Ovary (tissue), 9 donors: ENCODE measurements around the gene SLC11A1. TPM values are rescaled to one million over a fixed set of nuclear protein-coding genes. Genes with fewer than 3 reads are reported as not detected.

Experiments used
- DNase-seq, 5 donors: peaks; one replicate each; pipeline ENCODE4 v3.0.0-alpha.2; 2019 to 2020
- H3K27ac ChIP-seq, 2 donors: fragments of 200-600 bp; one replicate each; pipeline versions ENCODE4 v1.5.1 to v1.8.0; 2019 to 2022
- H3K27me3 ChIP-seq: fragments of 200-600 bp; one replicate; pipeline ENCODE4 v1.8.0; 2022
- H3K36me3 ChIP-seq: fragments of 200-600 bp; sonication (generic); one replicate; pipeline ENCODE4 v1.5.1; 2019
- H3K4me1 ChIP-seq: one replicate; pipeline ENCODE4 v1.8.1; 2013; ENCODE audit warnings: mild to moderate bottlenecking, moderate library complexity; ENCODE audit not compliant: insufficient read depth
- H3K4me3 ChIP-seq: fragments of 200-600 bp; sonication (generic); one replicate; pipeline ENCODE4 v1.5.1; 2017
- H3K9me3 ChIP-seq, 2 donors: fragments of 200-600 bp in 1 of 2; sonication (generic) in 1 of 2; one replicate each; pipeline versions ENCODE4 v1.5.1 to v1.8.1; 2013 to 2019; ENCODE audit warnings: mild to moderate bottlenecking in 1 of 2, moderate library complexity in 1 of 2
- EP300 ChIP-seq: sonication (generic); formaldehyde crosslinking; IDR thresholded peaks from one replicate; pipeline ENCODE4 v1.6.1; 2017; ENCODE audit warnings: antibody characterized with exemption
- POLR2A ChIP-seq: fragments of 450-650 bp; IDR thresholded peaks from one replicate; pipeline ENCODE4 v1.6.1; 2017; ENCODE audit warnings: antibody characterized with exemption, mild to moderate bottlenecking, moderate library complexity
- WGBS, 3 donors: extraction: QIAGEN DNeasy Blood & Tissue Kit in 1 of 3; methylation state at CpG; one replicate each; pipeline versions ENCODE4 v1.1.5 to v1.1.7; 2013 to 2017; 5-methylcytosine and 5-hydroxymethylcytosine counted together
- intact Hi-C, 4 donors: fragments of 100-400 bp; cut with DNase I; formaldehyde crosslinking; loops; one replicate each; pipeline versions ENCODE4 v1.11.0 to v1.15.1; 2022 to 2023
- polyA plus RNA-seq, 2 donors: library from polyadenylated mRNA; stranded (reverse); fragments of 200-250 nt in 1 of 2; fragments of 350-450 nt in 1 of 2; fragmentation: Illumina TruSeq in 1 of 2; extraction: RNeasy Lipid Tissue Mini Kit (QIAGEN cat#74804) in 1 of 2; gene quantifications; one replicate each; pipeline ENCODE4 v1.2.3, GENCODE V29; 2013 to 2014
- total RNA-seq, 7 donors: library from RNA; depleted of rRNA in 2 of 7; stranded (reverse); fragments of >200 nt in 2 of 7; fragmentation: NEBNext Ultra II Directional in 3 of 7; extraction: Animal tissue kit (Norgen Biotek cat#: 25700) in 3 of 7; gene quantifications; one replicate each; pipeline versions ENCODE4 v1.1.0 to v1.2.4, GENCODE V29; 2016 to 2023
- TF ChIP-seq, protein P1 (sequence below), 3 donors: fragments of 450-650 bp in 2 of 3; fragments of 200-600 bp in 1 of 3; IDR thresholded peaks; one replicate each; pipeline versions ENCODE4 v1.5.1 to v1.8.0; 2016 to 2022; ENCODE audit warnings: antibody characterized with exemption in 3 of 3, mild to moderate bottlenecking in 1 of 3
- donor health status: DM: no; HTN: no; CAD: no; lungs with moderate emphysema.
- donor health status: DM: no; HTN: no; CAD: no.
- donor health status: Bipolar disorder and iron deficiency.
- donor health status: DM: yes; HTN: yes; CAD: no.
- donor health status: DM: no; HTN: no; CAD: no.
- donor health status: DM: yes; HTN: yes; CAD: no.

SLC11A1 gene
- total and polyA plus RNA-seq, 9 donors = 0.83 to 28.9 (median 5.4) TPM

DNA sequence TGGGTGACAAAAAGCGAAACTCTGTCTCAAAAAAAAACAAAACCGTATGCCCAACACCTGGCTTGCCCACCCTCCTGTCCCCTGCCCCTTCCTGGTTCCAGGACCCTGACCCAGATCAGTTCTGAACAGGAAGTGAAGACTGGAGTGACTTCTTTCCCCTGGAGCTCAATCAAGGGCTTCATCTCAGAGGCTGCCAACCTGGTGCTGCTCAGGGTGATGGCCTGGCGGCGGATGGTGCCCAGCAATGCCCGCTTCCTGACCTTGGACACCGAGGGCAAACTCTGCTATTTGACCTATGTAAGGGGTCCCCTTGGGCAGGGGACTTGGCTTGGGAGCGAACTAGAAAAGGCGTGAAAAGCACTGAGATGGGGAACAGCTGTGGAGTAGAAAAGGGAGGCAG, 19.5 kb upstream of the SLC11A1 start:
- H3K27me3 ChIP-seq = no peaks in the 10 kb centered on the region
- WGBS, 3 donors = 86 to 90% (median 89%) methylated on average over 8 of the region's 8 CpGs
- no peak overlapping the region for H3K27ac ChIP-seq
- intact Hi-C loops = no loop called here
- no peak for DNase-seq
- no peaks in the 10 kb centered on the region for H3K9me3 ChIP-seq
- H3K4me1 ChIP-seq = no peaks in the 10 kb centered on the region
- no peak for TF ChIP-seq POLR2A
- TF ChIP-seq EP300 = no peak
- TF ChIP-seq, protein P1, sequence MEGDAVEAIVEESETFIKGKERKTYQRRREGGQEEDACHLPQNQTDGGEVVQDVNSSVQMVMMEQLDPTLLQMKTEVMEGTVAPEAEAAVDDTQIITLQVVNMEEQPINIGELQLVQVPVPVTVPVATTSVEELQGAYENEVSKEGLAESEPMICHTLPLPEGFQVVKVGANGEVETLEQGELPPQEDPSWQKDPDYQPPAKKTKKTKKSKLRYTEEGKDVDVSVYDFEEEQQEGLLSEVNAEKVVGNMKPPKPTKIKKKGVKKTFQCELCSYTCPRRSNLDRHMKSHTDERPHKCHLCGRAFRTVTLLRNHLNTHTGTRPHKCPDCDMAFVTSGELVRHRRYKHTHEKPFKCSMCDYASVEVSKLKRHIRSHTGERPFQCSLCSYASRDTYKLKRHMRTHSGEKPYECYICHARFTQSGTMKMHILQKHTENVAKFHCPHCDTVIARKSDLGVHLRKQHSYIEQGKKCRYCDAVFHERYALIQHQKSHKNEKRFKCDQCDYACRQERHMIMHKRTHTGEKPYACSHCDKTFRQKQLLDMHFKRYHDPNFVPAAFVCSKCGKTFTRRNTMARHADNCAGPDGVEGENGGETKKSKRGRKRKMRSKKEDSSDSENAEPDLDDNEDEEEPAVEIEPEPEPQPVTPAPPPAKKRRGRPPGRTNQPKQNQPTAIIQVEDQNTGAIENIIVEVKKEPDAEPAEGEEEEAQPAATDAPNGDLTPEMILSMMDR (IDR thresholded peaks at IDR 0.05) = no peak
- no peak overlapping the region for H3K4me3 ChIP-seq
- H3K36me3 ChIP-seq = no peaks in the 10 kb centered on the region

DNA sequence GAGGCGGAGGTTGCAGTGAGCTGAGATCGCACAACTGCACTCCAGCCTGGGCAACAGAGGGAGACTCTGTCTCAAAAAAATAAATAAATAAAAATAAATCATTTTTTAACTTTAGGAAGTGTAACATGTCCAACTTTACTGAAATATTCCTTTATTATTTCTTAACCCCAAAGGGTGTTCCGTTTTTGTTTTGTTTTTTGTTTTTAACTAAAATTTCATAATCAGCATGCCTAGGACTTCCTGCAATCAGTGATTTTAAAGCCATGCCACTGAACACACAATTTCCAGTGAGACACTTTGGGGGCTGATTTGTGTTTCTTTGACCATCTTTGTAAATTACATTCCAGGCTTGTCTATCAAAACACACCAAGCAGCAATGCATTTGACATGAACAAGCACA, 18.3 kb upstream of the SLC11A1 start:
- WGBS, 3 donors = 71 to 76% (median 72%) methylated on average over 3 of the region's 3 CpGs
- DNase-seq = no peak
- intact Hi-C loops = no loop called here

DNA sequence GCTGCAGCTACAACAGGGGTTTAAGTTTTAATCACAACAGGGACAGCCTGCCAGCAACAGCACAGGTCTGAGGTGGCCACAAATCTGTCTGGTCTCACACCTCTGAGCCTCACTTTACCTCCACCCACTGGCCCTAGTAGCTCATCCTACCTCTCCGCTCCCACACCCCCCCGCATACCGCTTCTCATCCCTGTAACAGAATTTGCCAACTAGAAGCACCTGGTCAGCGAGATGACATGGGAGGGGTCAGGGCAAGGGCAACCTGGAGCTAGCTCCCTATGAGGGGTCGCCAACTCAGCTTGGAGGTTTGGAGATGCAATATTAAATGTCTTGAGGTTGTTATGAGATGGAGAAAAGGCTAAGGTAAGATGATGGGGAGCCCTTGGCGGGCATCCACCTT, 17.9 kb upstream of the SLC11A1 start:
- H3K9me3 ChIP-seq = no peaks in the 10 kb centered on the region
- peaks cover 4% of the 10 kb centered on the region for H3K4me1 ChIP-seq
- H3K36me3 ChIP-seq = no peaks in the 10 kb centered on the region
- intact Hi-C loops = no loop called here
- no peaks in the 10 kb centered on the region for H3K27me3 ChIP-seq
- DNase-seq = no peak
- no peak overlapping the region for H3K4me3 ChIP-seq
- WGBS, 3 donors = 72 to 80% (median 75%) methylated on average over 6 of the region's 6 CpGs
- TF ChIP-seq, protein P1 (IDR thresholded peaks at IDR 0.05) = no peak
- TF ChIP-seq EP300 (no peak), POLR2A (no peak)
- no peak overlapping the region for H3K27ac ChIP-seq

More for the DNA sequence above, 18.3 kb upstream of the SLC11A1 start:
- H3K9me3 ChIP-seq = no peaks in the 10 kb centered on the region
- peaks cover 4% of the 10 kb centered on the region for H3K4me1 ChIP-seq
- no peaks in the 10 kb centered on the region for H3K27me3 ChIP-seq
- no peaks in the 10 kb centered on the region for H3K36me3 ChIP-seq
- H3K4me3 ChIP-seq = no peak overlapping the region
- TF ChIP-seq EP300 (no peak), POLR2A (no peak)
- TF ChIP-seq, protein P1 (IDR thresholded peaks at IDR 0.05) = no peak
- H3K27ac ChIP-seq = no peak overlapping the region

DNA sequence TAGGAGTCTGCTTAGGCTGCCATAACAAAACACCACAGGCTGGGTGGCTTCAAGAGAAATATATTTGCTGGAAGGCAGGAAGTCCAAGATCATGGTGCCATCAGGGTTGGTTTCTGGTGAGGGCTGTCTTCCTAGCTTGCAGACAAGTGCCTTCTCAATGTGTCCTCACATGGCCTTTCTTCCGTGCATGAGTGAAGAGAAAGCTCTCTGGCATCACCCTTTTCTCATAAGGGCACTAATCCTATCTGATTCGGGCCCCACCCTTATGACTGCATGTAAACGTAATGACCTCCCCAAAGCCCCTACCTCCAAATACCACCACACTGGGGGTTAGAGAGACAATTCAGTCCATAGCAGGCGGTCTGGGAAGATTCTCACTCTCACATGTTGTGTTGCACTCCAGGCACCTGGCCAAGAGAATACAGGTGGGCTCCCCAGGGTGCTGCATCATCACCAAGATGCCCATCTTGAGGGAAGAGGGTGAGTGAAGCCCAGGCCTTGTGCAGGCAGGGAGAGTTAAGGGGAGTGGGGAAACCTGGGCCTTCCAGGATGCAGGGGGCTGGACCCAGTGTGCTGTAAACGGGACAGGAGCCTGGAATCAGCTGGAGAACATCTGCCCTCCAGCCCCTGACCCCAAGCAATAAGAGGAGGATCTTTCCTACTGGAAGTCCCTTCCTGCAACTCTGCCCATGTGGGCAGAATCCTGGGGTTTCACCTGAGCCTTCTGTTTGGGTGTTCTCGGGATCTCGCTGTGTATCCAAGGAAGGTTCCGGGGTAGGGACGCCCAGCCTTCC, 15.3 kb upstream of the SLC11A1 start:
- intact Hi-C loops = no loop called here
- Histone ChIP-seq H3K27me3 (no peaks in the 10 kb centered on the region), H3K36me3 (no peaks in the 10 kb centered on the region), H3K4me1 (peaks cover 4% of the 10 kb centered on the region), H3K27ac (peak overlapping the region; percentile 34 to 90), H3K9me3 (no peaks in the 10 kb centered on the region), H3K4me3 (no peak overlapping the region)
- TF ChIP-seq, protein P1 (IDR thresholded peaks at IDR 0.05) = no peak
- no peak for TF ChIP-seq EP300
- TF ChIP-seq POLR2A = no peak
- DNase-seq = no peak
- WGBS, 3 donors = 97 to 98% (median 97%) methylated on average over 9 of the region's 9 CpGs
